ENCODE results near the gene NPPC.

Gene NPPC

DNA sequence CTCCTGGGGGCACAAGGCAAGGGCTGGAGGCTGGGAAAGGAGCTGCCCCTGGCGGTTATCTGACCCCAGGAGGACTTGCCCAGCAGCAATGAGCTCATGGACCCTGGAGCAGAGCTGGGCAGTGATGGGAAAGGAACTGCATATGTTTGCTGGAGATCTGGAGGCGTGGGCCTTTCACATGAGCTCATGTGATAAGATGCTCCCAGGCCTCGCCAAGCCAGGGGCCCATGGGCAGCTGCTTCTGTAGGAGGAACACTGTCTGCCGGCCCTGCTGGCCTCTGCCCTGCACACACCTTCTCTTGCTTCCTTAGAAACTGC is 9.0 kb upstream of the NPPC start:
- DNase-seq (ENCODE audit: low spot score): no peak

DNA sequence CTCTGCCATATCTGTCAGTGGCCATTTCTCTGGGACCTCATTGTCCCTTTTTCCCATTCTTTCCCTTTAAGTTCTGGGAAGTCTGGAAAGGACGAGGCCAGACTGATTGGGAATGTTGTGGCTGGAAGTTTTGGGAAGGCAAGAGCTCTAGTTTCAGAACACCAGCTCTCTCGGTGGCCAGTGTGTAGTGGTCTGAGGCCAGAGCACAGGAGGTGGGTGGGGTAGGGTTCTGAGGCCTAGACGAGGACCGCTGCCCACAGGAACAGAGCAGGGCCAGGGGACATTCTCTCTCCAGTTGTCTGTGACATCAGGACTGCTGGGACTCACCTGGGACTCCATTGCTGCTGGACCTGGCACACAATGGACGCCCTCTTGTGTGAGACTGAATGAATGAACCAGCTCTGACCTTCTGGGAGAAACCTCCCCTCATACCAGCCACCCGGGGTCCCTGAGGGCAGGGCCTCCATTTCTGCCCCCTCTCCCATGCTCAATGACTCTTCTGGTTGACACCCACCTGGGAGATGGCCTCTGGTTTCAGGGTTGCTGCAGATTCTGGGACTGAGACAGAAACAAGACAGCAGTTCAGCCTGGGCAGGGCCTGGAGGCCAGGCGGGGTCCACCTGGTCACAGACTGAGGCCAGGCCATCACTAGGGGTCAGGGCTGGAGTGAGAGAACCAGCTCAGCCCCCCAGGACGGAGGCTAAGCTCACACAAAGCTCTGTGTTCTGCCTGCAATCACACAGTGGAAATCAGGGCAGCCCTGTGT is 8.4 kb upstream of the NPPC start:
- DNase-seq (ENCODE audit: low spot score): no peak

DNA sequence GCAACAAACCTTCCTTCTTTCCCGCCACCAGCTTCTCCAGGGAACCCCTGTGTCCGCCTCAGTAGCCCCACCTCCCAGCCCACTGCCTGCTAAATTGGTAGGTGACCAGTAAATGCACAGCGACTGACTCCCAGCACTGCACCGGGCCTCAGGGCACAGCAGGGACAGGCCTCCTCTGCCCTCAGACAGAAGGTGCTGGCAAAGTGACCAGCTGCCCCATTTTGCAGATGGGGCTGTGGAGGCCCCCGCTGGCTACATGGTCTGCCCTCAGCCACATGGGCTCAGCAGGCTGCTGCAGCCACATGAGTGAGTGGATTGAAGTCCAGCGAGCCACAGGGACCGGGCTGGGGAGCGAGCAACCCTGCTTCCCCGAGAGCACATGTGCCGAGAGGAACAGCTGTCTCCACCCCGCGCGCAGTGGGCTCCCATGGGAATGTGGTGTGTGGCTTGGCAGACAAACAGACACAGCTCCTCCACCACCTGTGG is 7.8 kb upstream of the NPPC start:
- no peak for DNase-seq (ENCODE audit: low spot score)

DNA sequence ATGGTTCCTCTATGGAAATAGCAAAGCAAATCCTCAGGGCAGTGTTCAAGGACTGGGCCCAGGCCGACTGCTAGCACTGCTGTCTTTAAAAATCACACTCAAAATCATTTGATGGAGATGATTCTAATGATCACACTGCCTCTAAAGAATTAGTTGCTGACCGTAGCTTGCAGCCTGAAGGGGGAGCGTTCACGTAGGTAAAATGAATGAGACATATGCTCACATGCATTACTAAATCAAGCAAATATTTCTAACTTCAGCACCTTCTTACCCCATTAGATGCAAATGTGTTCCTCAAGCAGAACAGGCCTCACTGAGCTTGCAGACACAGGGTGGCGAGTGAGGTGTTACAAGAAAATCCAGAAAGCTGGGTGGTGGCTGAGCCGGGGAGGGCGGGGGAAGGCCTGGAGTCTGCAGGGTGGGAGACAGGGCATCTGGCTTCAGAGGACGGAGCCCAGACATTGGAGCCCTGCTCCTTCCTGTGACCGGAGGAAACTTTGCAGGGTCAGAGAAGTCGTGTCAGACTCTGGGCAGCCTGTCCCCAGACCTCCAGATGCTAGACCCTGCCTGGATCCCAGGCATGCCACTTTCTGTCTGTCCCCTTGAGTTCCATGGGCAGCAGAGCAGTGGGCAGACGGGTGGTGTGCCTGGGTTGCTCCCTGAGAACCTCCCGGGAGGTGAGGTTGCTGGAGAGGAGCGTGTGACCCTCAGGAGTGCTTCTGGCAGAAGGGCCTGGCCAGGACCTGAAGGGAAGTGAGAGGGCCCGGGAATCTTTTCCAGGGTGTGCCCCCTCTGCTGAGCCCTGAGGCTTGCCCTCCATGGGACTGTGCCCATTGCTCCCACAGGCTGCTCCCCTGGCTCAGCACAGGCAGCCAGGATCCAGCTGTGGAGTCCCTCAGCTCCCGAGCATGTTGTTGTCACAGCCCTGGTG is 7.1 kb upstream of the NPPC start:
- no peak for DNase-seq (ENCODE audit: low spot score)

DNA sequence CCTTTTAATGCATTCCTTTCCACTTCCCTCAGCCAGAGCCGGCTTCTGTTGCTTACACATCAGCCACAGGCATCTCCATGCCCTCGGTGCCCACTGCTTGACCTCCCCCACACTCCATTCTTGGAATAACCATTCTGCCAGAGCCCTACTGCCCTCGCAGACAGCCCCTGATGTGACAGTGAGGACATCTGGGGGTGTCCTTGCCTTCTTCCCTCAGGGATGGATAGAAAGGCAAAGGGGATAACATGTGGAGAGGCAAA is 6.4 kb upstream of the NPPC start:
- DNase-seq (ENCODE audit: low spot score): no peak

DNA sequence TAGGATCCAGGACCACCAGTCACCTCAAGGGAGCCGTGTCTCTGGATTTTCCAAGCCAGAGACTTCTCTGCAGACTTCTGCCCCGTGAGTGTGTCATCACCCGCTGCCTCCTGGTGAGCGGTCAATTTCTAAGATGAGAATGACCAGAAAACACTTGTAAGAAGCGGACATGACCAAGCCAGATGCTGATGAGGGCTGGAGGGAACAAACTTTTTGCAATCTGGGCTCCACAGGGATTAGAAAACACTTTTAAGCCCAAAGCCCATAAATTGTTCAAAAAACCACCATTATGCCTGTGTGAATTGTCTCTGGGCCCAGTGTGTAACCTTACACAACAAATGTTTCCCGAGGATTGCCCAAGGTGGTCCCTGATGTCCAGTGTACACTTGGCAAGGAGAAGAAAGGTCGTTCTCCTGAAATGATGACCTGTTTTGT is 5.3 kb upstream of the NPPC start:
- no peak for DNase-seq (ENCODE audit: low spot score)

DNA sequence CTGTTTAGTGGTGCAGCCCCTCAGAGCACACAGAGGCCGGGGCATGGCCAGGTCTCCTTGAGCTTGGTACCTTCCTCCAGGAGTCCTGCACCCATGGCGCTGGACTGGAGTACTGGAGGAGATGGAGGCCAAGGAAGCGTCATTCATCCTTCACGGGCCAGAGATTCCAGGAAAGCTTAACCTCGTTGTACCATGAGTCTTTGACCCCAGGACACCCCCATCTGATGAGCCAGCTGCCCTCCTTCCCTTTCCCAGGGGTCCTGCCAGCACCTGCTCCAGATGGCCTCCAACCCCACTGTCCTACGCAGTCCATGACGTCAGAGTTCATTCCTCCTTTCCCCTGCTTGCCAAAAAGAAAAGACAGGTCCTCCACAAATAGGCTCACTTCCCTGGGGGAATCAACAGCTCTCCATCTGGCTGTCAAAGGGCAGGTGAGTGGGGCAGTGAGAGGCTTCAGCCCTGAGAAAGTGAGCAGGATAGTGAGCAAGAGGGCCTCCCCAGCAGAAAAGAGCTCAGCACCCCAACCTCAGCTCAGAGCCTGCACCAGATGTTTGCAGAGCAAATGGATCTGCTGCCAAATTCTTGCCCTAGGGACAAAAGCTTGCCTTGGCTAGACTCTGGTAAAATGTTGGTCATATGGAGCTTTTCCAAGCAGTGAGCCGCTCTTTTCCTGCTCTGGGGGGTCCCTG is 4.5 kb upstream of the NPPC start:
- DNase-seq (ENCODE audit: low spot score): no peak

DNA sequence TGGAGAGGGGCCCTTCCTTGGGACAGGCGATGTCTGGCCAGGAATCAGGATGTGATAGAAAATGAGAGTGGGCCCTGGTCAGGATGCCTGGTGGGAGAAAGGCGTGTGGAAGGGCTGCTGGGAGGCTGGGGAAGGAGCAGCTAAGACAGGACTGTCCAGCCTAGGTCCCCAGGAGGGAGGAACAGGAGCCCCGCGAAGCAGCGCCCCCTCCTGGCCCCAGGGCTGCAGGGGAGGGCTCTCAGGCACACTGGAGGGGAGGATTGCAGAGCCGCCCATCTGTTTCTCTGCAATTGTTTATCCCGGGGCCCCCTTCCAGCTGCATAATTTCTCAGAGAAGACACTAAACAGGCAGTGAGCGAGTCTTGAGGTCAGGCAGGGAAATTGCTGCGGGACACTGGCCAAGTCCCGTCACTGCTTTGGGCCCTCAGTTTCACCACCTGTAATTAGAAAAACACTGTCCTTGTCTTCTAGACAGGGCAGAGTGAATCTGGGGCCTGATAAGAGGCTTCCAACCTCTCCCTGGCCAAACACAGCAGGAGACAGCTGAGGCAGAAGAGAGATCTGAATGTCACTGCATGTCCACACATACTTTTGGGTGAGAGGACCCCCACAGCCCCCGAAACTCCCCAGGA is 3.9 kb upstream of the NPPC start:
- no peak for DNase-seq (ENCODE audit: low spot score)

DNA sequence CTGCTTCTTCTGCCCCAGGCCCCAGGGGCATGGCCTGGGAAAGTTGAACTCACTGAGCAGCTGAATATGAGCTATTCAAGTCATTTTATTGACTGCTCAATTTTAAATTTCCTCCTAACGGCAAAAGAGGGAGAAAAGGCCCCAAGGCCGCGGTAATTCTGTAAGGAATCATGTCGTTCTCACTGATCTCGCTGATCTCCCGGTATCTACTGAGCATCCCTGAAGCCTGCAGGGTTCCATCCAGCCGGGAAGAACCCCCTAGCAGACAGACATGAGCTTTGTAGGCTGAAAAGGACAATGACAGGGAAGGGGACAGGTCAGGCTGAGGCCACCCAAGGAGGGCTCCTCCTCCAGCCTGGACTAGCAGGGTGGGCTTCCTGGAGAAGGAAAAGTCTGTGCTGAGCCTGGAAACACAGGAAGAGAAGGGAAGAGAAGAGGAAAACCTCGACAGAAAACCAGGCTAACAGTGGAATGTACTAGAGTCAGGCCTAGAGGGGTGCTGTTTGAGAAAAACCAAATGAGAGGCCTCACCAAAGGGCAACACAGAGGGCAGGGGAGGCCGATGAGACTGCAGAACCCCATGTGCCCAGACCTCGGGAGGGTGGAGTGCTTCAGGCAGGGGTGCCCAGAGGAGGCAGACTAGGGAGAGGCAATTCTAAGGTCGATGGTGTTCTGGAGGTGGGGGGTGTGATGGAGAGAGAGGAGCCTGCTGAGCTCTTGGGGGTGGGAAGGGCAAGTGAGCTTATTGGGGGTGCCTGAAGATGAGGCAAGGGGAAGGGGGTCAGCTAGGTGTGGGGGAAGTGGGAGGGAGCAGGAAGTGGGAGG is 2.9 kb upstream of the NPPC start:
- DNase-seq (ENCODE audit: low spot score): no peak

DNA sequence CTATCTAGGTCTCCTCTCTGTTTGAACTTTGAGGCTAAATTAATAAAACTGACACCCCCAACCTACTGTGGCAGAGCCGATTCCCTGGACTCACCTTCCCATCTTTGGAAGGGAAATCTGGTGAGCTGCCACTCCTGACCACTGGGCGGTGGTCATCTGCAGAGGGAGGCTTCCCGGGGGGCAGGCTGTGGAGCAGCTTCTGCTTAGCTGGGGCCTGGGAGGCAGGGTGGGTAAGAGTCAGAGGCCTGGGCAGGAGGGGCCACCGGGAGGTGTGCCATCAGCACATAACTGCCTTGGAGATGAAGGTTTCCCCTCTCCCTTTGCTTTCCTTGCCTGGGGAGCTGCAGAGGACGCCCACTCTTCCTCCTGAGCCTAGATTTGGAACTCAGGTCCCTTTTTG is 2.3 kb upstream of the NPPC start:
- DNase-seq (ENCODE audit: low spot score): no peak

DNA sequence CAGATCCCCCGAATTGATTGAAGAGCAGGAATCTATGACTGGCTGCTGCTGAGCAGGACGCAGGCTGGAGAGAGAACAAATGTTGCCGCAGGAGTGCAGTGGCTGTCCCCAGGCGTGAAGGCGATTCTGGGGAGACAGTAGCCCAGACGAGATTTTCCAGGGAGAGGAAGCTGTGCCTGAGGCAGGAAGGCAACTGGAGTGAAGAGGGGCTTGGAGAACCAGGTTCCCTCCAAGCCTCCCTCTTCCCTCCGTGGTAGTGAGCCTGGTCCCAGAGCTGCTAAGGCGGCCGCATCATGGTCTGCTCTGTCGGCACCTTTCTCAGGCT is 1.3 kb upstream of the NPPC start:
- no peak for DNase-seq (ENCODE audit: low spot score)

DNA sequence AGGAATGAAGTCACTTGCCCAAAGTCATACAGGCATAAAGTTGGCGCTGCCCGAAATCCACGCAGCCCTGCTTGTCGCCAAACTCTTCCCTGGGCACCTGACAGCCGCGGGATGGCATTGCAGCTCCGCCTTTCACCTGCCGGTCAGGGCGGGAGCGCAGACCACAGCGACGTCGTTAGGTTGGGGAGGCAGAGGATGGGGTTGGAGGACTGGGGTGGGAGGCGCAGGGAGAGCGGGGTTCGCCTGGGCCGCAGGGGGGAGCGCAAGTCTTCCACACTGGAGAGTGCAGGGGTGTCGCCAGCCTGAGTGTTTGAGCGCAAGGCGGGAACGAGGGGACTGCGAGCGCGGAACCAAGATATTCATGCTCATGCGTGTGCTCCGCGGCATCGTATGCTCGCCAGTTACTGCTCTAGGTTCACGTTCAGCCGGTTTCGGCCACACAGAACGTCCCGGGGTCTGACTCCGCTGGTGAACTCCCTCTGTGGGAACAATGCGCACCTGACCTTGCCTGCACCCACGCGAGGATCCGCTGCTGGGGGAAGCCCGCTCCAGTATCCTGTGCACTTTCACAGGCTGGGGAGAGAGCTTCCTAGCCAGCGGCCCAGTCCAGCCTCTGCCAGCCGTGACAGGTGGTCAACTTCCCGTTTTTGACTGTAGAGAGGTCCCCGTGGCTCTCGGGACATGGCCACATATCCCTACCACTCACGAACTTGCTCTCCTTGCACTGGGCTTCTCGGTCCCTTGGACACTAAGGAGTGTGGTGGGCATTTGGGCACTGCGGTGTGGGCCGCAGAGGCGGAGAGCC is 767 bp upstream of the NPPC start:
- no peak for DNase-seq (ENCODE audit: low spot score)

DNA sequence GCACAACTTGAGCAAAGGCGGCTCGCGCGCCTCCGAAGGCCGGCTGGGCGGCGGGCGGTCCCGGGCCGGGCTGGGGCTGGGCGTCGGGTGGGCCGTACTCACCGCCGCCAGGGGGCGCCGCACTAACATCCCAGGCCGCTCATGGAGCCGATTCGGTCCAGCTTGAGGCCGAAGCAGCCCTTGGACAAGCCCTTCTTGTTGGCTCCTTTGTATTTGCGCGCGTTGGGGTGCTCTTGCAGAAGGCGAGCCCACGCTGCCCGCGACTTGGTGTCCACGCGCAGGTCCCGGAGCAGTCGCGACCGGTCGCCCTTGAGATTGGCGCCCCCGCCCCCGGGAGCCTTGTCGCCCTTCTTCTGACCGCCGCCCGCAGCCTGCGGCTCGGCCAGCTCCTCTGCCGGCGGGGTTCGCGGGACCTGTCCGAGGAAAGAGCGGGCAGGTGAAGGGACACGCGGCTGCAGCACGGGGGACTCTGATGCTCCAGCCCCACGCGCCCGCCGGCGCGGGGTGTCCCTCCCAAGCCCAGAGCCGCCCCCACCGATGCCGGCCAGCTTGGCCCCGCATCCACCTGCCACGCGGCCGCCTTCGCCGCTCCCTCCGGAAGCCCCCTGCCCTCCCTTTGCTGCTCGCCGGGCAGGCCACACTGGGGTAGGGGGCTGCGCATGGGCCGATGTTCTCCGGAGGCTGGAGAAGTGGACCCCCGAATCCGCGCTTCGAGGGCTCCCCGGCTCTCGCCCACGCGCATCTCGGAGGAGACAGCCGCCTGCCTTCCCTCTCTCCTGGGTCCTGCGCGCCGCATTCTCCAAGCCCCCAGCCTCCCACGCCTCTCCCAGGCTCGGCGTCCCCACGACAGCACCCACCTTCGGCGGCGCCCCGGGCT is 655 bp downstream of the NPPC start:
- DNase-seq (ENCODE audit: low spot score): peak; percentile 61

DNA sequence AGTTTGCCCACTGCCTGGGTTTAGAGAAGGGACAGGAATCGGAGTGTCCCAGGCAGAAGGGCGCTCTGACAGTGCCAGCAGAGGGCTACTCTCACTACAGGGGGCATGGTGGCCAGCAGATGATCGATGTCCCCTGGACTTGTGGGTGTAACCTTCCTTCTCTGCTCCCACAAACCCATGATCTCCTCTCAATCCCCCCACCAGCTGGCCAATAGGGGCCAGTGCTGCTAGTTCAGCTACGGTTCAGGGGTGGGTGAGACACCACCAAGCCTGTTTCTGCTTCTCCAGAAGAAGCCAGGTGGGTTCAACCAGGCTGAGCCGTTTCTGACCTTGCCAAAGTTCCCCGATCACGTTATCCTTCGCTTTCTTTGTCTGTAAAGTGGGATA is 1.3 kb downstream of the NPPC start:
- no peak for DNase-seq (ENCODE audit: low spot score)

DNA sequence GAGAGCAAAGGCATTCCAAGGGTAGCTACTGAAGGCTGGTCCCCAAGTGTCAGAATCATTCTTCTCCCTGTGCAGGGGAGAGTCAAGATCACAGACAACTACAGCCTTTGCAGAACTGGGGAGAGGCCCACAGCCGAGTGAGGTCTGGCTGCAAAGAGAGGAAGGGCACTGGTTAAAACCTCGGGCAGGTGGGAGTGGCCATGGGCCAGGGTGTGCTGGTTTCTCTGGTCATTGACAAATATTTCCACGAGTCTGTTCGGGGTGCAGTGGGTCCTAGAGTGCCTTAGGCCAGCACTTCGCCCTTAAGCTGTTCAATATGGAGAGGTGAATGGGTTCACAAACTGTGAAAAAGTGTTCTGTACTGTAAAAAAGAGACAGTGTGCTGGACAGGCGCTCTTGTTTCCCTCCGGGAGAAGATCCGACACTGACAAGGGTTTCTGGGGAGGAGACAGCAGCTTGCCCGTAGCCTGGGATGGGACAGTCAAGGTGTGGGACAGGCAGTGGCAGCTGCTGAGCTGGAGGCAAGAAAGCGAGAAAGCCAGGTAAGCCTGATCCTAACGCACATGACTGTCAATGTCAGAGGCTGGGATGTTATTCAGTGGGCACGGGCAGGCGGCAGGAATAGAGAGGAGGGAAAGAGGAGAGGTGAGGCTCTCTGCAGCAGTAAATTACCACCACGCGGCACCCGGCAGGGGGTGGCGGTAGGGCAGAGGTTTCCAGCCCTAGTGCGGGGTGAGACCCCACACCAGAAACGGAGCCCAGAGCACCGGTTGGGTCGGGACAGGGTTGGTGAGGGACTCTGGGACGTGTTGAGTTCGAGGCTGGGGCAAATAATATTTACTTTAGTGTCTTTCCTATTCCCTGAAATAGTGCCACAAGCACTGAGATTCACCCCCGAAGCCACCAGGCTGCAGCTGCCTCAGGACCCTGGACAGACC is 2.0 kb downstream of the NPPC start:
- no peak for DNase-seq (ENCODE audit: low spot score)

DNA sequence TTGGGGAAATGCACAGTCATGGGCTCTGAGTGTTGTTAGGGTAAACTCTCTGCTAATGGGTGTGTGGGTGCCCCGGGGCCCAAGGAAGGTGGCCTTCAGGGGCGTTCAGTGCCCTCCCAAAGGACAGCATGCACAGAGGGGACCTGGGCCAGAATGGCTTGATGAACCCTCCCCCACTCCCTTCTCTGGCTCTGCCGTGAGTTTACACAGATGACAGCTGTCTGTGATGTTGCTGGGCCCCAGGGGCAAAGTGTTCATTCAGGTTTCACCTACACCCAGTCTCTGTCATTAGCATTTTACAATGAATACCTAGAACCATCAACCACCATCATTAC is 3.2 kb downstream of the NPPC start:
- no peak for DNase-seq (ENCODE audit: low spot score)

DNA sequence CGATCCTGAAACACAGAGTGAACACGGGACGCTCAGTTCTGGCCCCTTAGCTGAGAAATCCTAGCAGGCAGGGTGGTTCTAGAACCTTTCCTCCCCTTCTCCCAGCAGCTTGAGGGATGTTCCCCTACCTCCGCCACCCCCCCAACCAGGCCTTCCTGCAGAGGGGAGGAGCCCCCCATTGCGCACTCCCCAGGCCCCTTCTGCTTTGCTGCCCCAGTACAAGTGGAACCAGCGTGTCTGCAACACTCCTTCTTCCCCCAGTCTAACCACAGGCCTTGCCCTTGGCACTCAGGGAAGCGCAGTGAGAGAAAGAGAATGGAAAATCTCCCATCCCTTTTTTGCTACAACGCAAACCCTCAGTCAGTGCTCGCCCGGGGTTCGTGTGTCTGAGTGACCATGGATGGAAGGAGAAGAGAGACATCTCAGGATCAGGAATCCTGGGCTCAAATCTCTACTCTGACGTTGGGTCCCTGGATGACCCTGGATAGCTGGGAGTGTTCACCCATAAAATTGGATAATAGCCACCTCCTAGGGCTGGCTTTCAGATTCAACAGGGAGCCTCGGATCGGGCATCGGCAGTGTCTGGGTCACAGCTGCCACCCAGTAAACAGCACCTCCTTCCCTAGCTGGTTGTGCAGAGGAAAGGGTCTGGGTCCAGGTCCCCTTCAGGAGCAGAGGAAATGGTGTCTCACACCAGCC is 3.7 kb downstream of the NPPC start:
- DNase-seq (ENCODE audit: low spot score): no peak

DNA sequence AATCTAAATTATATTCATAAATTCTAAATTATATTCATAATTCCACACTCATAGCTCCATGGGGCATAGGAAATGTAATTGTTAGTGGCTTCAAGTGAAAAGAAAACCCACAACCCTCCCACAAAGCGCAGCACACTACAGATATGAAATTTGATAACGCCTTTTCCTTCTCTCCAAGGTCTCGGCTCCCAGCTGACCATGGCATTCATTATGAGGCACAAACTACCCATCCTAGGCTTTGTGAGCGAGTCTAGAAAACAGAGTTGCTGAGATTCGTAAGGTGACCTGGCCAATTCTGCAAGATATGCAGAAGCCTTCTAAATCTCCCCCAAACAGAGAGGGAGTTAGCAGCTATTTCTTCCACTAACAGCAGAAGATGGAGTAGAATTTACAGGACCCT is 5.4 kb downstream of the NPPC start:
- DNase-seq (ENCODE audit: low spot score): no peak

Data from CD4-positive, alpha-beta T cell treated with Interleukin-2 at 100 ng/mL for 4 hours (primary cell).